Lower lobe of right lung (tissue), 2 donors: ENCODE measurements around the gene PIKFYVE. TPM values are rescaled to one million over a fixed set of nuclear protein-coding genes. Genes with fewer than 3 reads are reported as not detected.

ENCODE experiments used
- ATAC-seq, 2 donors: fragments of 200-7000 bp; cut with Tn5 transposase; one replicate each; pipeline ENCODE4 v1.9.1; 2020 to 2022; ENCODE audit warnings: mild to moderate bottlenecking in 2 of 2, moderate library complexity in 2 of 2
- DNase-seq: peaks from one replicate; pipeline ENCODE4 v3.0.0-alpha.2; 2020
- H3K27ac ChIP-seq: fragments of 200-600 bp; one replicate; pipeline ENCODE4 v1.8.0; 2022
- H3K27me3 ChIP-seq: fragments of 200-600 bp; one replicate; pipeline ENCODE4 v1.8.0; 2022; ENCODE audit warnings: low read depth
- H3K36me3 ChIP-seq: fragments of 200-600 bp; one replicate; pipeline ENCODE4 v1.8.0; 2022; ENCODE audit warnings: mild to moderate bottlenecking
- H3K4me1 ChIP-seq: fragments of 200-600 bp; one replicate; pipeline ENCODE4 v1.8.0; 2022
- H3K4me3 ChIP-seq: fragments of 200-600 bp; one replicate; pipeline ENCODE4 v1.8.0; 2022; ENCODE audit warnings: mild to moderate bottlenecking
- H3K9me3 ChIP-seq: fragments of 200-600 bp; one replicate; pipeline ENCODE4 v1.8.0; 2022
- intact Hi-C: fragments of 100-400 bp; cut with DNase I; formaldehyde crosslinking; loops from one replicate; pipeline ENCODE4 v1.11.0; 2022
- total RNA-seq: library from RNA; stranded (reverse); fragmentation: NEBNext Ultra II Directional; extraction: Animal tissue kit (Norgen Biotek cat#: 25700); gene quantifications from one replicate; pipeline ENCODE4 v1.2.1, GENCODE V29; 2021
- TF ChIP-seq, protein P1 (sequence below): fragments of 200-600 bp; IDR thresholded peaks from one replicate; pipeline ENCODE4 v1.8.0; 2022; ENCODE audit warnings: antibody characterized with exemption, mild to moderate bottlenecking
- donor health status: DM: no; HTN: yes; CAD: no; lungs with severe emphysema.

The PIKFYVE gene
- total RNA-seq, 1 donor from 2014 or later, result 27.8 TPM

- TF ChIP-seq, protein P1, sequence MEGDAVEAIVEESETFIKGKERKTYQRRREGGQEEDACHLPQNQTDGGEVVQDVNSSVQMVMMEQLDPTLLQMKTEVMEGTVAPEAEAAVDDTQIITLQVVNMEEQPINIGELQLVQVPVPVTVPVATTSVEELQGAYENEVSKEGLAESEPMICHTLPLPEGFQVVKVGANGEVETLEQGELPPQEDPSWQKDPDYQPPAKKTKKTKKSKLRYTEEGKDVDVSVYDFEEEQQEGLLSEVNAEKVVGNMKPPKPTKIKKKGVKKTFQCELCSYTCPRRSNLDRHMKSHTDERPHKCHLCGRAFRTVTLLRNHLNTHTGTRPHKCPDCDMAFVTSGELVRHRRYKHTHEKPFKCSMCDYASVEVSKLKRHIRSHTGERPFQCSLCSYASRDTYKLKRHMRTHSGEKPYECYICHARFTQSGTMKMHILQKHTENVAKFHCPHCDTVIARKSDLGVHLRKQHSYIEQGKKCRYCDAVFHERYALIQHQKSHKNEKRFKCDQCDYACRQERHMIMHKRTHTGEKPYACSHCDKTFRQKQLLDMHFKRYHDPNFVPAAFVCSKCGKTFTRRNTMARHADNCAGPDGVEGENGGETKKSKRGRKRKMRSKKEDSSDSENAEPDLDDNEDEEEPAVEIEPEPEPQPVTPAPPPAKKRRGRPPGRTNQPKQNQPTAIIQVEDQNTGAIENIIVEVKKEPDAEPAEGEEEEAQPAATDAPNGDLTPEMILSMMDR, result no peak
- no peak for DNase-seq
- H3K4me3 ChIP-seq, result no peak overlapping the region
- no peak overlapping the region for H3K27ac ChIP-seq
- intact Hi-C loops, result no loop called here
- H3K4me1 ChIP-seq, result no peaks in the 10 kb centered on the region
- H3K27me3 ChIP-seq, result no peaks in the 10 kb centered on the region
- no peak for ATAC-seq
- H3K36me3 ChIP-seq, result peaks cover 66% of the 10 kb centered on the region
- H3K9me3 ChIP-seq, result no peaks in the 10 kb centered on the region
Observed at GRCh38 chr2:208319391-208319790, 53.3 kb downstream of the PIKFYVE start.

- no peak overlapping the region for H3K27ac ChIP-seq
- intact Hi-C loops, result no loop called here
- ATAC-seq, result no peak
- no peaks in the 10 kb centered on the region for H3K27me3 ChIP-seq
- no peak for DNase-seq
- H3K4me3 ChIP-seq, result no peak overlapping the region
- TF ChIP-seq, protein P1, result no peak
- H3K36me3 ChIP-seq, result peaks cover 66% of the 10 kb centered on the region
- H3K4me1 ChIP-seq, result no peaks in the 10 kb centered on the region
- H3K9me3 ChIP-seq, result no peaks in the 10 kb centered on the region
Observed at GRCh38 chr2:208320686-208321085, 54.6 kb downstream of the PIKFYVE start.

DNA sequence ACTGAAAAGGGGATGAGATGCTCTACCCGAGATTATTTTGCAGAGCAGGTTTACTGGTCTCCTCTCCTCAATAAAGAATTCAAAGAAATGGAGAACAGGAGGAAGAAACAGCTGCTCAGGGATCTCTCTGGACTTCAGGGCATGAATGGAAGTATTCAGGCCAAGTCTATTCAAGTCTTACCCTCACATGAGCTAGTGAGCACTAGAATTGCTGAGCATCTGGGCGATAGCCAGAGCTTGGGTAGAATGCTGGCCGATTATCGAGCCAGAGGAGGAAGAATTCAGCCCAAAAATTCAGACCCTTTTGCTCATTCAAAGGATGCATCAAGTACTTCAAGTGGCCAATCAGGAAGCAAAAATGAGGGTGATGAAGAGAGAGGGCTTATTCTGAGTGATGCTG is 60.0 kb downstream of the PIKFYVE start:
- no peak for DNase-seq
- Histone ChIP-seq H3K9me3 (no peaks in the 10 kb centered on the region), H3K36me3 (peaks cover 75% of the 10 kb centered on the region), H3K4me3 (no peak overlapping the region), H3K4me1 (no peaks in the 10 kb centered on the region), H3K27ac (no peak overlapping the region), H3K27me3 (no peaks in the 10 kb centered on the region)
- TF ChIP-seq, protein P1, result no peak
- intact Hi-C loops, result no loop called here
- no peak for ATAC-seq

GRCh38 chr2:208329485-208329884 is 63.4 kb downstream of the PIKFYVE start:
- Histone ChIP-seq H3K27ac (no peak overlapping the region), H3K4me3 (no peak overlapping the region), H3K27me3 (no peaks in the 10 kb centered on the region), H3K36me3 (peaks cover 93% of the 10 kb centered on the region), H3K4me1 (no peaks in the 10 kb centered on the region), H3K9me3 (no peaks in the 10 kb centered on the region)
- ATAC-seq, result no peak
- intact Hi-C loops, result no loop called here
- TF ChIP-seq, protein P1, result no peak
- DNase-seq, result no peak

DNA sequence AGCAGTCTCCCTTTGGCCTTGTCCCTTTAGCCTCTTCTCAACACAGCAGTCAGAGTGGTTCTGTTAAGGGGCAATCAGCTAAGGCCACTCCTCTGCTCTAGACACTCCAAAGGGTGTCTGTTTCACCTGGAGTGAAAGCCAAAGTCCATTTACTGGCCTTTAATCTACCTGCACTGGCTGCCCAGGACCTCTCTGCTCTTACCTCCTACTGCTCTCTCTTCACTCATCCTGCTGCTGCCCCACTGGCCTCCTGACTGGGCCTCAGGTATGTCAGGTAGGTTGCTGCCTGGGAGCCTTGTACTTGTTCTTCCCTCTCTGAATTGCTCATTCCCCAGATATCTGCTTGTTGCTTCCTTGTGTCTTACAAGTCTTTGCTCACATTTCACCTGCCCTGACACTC is 68.2 kb downstream of the PIKFYVE start:
- DNase-seq (no peak), ATAC-seq (no peak)
- TF ChIP-seq, protein P1, result no peak
- Histone ChIP-seq H3K9me3 (no peaks in the 10 kb centered on the region), H3K27me3 (no peaks in the 10 kb centered on the region), H3K4me1 (no peaks in the 10 kb centered on the region), H3K36me3 (peaks cover 99% of the 10 kb centered on the region), H3K4me3 (no peak overlapping the region), H3K27ac (no peak overlapping the region)
- intact Hi-C loops, result no loop called here

DNA sequence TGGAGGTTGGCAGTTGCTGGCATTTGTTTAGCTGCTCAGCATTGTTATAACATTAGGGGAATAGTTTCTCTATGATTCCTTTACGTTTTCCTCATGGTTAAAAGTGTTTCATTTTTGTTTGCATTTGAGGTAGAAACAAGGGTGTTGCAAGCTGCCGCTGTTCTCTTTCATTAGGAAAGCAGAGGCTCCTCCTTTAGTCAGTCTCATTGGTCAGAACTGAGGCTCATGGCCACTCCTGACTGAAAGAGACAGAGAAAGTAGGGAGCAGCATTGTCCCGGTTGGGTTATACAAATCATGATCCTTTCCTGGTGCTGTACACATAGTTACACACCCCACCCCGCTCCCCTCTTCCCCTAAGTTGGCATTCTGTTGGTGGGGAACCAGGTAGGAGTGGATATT is 80.7 kb downstream of the PIKFYVE start:
- H3K4me3 ChIP-seq, result no peak overlapping the region
- DNase-seq (no peak), ATAC-seq (no peak)
- intact Hi-C loops, result no loop called here
- H3K9me3 ChIP-seq, result no peaks in the 10 kb centered on the region
- no peak overlapping the region for H3K27ac ChIP-seq
- TF ChIP-seq, protein P1, result no peak
- no peaks in the 10 kb centered on the region for H3K27me3 ChIP-seq
- no peaks in the 10 kb centered on the region for H3K4me1 ChIP-seq
- peaks cover 95% of the 10 kb centered on the region for H3K36me3 ChIP-seq
